Gastrocnemius medialis (tissue), 4 donors: ENCODE results near the gene MLIP.

Experiments used
- CTCF ChIP-seq, 5 experiments: fragments of 450-650 bp in 3 of 5; fragments of 200-600 bp in 2 of 5; sonication (generic) in 2 of 5; IDR thresholded peaks in 4 of 5; conservative IDR thresholded peaks in 1 of 5; 1 replicate in 4 of 5; 2 replicates in 1 of 5; pipeline ENCODE4 v1.5.1; 2016 to 2019; ENCODE audit warnings: antibody characterized with exemption in 5 of 5, mild to moderate bottlenecking in 3 of 5, moderate library complexity in 3 of 5
- POLR2A ChIP-seq, 2 donors: fragments of 450-650 bp; IDR thresholded peaks; one replicate each; pipeline ENCODE4 v1.6.1; 2017; ENCODE audit warnings: antibody characterized with exemption in 2 of 2, mild to moderate bottlenecking in 2 of 2, moderate library complexity in 2 of 2

- TF ChIP-seq CTCF (IDR thresholded peaks at IDR 0.05 in 4 of 5, conservative IDR thresholded peaks at IDR 0.05 in 1 of 5) = no peak
- TF ChIP-seq POLR2A (IDR thresholded peaks at IDR 0.05) = no peak
These were observed 39.4 kb upstream of the MLIP start for GRCh38 chr6:54071821-54072340.
